ENCODE measurements around the gene BRMS1L.

DNA sequence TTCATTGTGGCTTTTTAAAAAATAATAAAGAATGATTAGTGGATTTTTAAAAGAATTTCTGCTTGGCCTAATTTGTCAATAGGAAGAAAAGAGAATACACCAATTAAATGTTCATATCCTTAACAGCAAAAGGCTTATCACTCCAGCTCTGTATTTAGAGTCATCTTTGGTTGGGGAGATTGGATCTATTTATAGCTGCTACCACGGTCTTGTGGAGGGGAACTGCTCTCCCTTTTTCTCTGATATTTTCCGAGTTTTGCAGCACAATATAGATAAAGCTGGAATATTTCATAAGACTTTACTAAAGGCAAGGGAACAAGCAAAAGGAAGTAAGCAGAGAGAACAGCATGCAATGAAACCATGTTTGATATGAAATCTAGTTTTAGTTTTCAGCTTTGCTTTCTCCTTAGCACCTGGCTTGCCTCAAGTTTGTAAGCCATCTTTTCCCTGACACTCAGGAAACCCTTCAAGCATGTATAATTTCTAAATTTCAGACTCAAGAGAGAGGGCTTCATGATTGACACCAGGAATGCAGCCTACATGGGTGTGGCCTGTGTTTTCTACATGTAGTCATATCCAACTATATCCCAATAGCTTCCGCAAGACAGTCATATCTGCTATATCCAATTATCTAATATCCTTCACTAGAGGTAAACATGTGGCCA is 35.2 kb downstream of the BRMS1L start:
- TF ChIP-seq, protein P1, sequence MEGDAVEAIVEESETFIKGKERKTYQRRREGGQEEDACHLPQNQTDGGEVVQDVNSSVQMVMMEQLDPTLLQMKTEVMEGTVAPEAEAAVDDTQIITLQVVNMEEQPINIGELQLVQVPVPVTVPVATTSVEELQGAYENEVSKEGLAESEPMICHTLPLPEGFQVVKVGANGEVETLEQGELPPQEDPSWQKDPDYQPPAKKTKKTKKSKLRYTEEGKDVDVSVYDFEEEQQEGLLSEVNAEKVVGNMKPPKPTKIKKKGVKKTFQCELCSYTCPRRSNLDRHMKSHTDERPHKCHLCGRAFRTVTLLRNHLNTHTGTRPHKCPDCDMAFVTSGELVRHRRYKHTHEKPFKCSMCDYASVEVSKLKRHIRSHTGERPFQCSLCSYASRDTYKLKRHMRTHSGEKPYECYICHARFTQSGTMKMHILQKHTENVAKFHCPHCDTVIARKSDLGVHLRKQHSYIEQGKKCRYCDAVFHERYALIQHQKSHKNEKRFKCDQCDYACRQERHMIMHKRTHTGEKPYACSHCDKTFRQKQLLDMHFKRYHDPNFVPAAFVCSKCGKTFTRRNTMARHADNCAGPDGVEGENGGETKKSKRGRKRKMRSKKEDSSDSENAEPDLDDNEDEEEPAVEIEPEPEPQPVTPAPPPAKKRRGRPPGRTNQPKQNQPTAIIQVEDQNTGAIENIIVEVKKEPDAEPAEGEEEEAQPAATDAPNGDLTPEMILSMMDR (IDR thresholded peaks at IDR 0.05), result no peak
- no peak for TF ChIP-seq ZFX (IDR thresholded peaks at IDR 0.05; ENCODE audit: borderline replicate concordance)
